HEK293 (cell line): ENCODE results near the gene ANKRD31.
A peak's percentile ranks its signal among the peaks of the same experiment; 100 is the strongest.

Experiments
- BCL11B ChIP-seq: fragments of 450-650 bp; formaldehyde crosslinking; IDR thresholded peaks from 2 replicates; pipeline ENCODE4 v1.5.1; 2016; ENCODE audit warnings: low read depth, missing biosample characterization, missing genetic modification characterization
- IKZF3 ChIP-seq: fragments of 450-650 bp; IDR thresholded peaks from 2 replicates; pipeline ENCODE4 v1.5.0; 2018; ENCODE audit warnings: missing biosample characterization, mild to moderate bottlenecking, missing genetic modification characterization, moderate library complexity
- MZF1 ChIP-seq: fragments of 450-650 bp; formaldehyde crosslinking; IDR thresholded peaks from 2 replicates; pipeline ENCODE4 v1.5.1; 2017; ENCODE audit warnings: missing biosample characterization, missing genetic modification characterization, borderline replicate concordance
- PBX3 ChIP-seq: sonication (generic); formaldehyde crosslinking; IDR thresholded peaks from 2 replicates; pipeline ENCODE4 v1.8.1; 2022; ENCODE audit warnings: mild to moderate bottlenecking, moderate library complexity, missing genetic modification reagents
- SCRT2 ChIP-seq: fragments of 450-650 bp; formaldehyde crosslinking; IDR thresholded peaks from 2 replicates; pipeline ENCODE4 v1.5.1; 2016; ENCODE audit warnings: missing biosample characterization, missing genetic modification characterization
- SP3 ChIP-seq: fragments of 450-650 bp; formaldehyde crosslinking; IDR thresholded peaks from 2 replicates; pipeline ENCODE4 v1.5.1; 2016; ENCODE audit warnings: missing biosample characterization, missing genetic modification characterization
- SP7 ChIP-seq: fragments of 450-650 bp; formaldehyde crosslinking; IDR thresholded peaks from 2 replicates; pipeline ENCODE4 v1.5.1; 2016; ENCODE audit warnings: missing biosample characterization, missing genetic modification characterization
- YY1 ChIP-seq: fragments of 450-650 bp; formaldehyde crosslinking; IDR thresholded peaks from 2 replicates; pipeline ENCODE4 v1.5.1; 2018; ENCODE audit warnings: missing biosample characterization, missing genetic modification characterization
- ZBTB20 ChIP-seq: fragments of 450-650 bp; formaldehyde crosslinking; IDR thresholded peaks from 2 replicates; pipeline ENCODE4 v1.5.1; 2016; ENCODE audit warnings: missing biosample characterization, missing genetic modification characterization
- ZEB2 ChIP-seq: fragments of 450-650 bp; formaldehyde crosslinking; IDR thresholded peaks from 2 replicates; pipeline ENCODE4 v1.5.1; 2016; ENCODE audit warnings: missing biosample characterization, missing genetic modification characterization
- ZNF112 ChIP-seq: fragments of 450-650 bp; formaldehyde crosslinking; IDR thresholded peaks from 2 replicates; pipeline ENCODE4 v1.5.0; 2017; ENCODE audit warnings: missing biosample characterization, missing genetic modification characterization
- ZNF121 ChIP-seq: fragments of 450-650 bp; formaldehyde crosslinking; IDR thresholded peaks from 2 replicates; pipeline ENCODE4 v1.5.1; 2016; ENCODE audit warnings: missing biosample characterization, missing genetic modification characterization
- ZNF16 ChIP-seq: fragments of 450-650 bp; formaldehyde crosslinking; IDR thresholded peaks from 2 replicates; pipeline ENCODE4 v1.5.1; 2016; ENCODE audit warnings: low read depth, missing biosample characterization, missing genetic modification characterization
- ZNF174 ChIP-seq: fragments of 450-650 bp; formaldehyde crosslinking; IDR thresholded peaks from 2 replicates; pipeline ENCODE4 v1.5.0; 2017; ENCODE audit warnings: missing biosample characterization, mild to moderate bottlenecking, missing genetic modification characterization
- ZNF202 ChIP-seq: fragments of 450-650 bp; formaldehyde crosslinking; IDR thresholded peaks from 2 replicates; pipeline ENCODE4 v1.5.1; 2016; ENCODE audit warnings: missing biosample characterization, missing genetic modification characterization, borderline replicate concordance
- ZNF394 ChIP-seq: fragments of 450-650 bp; formaldehyde crosslinking; IDR thresholded peaks from 2 replicates; pipeline ENCODE4 v1.5.1; 2016; ENCODE audit warnings: missing biosample characterization, missing genetic modification characterization, mild to moderate bottlenecking, moderate library complexity, borderline replicate concordance
- ZNF514 ChIP-seq: fragments of 450-650 bp; formaldehyde crosslinking; IDR thresholded peaks from 2 replicates; pipeline ENCODE4 v1.5.1; 2016; ENCODE audit warnings: missing biosample characterization, missing genetic modification characterization
- ZNF521 ChIP-seq: fragments of 450-650 bp; formaldehyde crosslinking; IDR thresholded peaks from 2 replicates; pipeline ENCODE4 v1.5.1; 2017; ENCODE audit warnings: missing biosample characterization, mild to moderate bottlenecking, missing genetic modification characterization
- ZNF529 ChIP-seq: fragments of 450-650 bp; formaldehyde crosslinking; IDR thresholded peaks from 2 replicates; pipeline ENCODE4 v1.5.1; 2017; ENCODE audit warnings: missing genetic modification characterization, missing biosample characterization; ENCODE audit not compliant: insufficient replicate concordance
- ZNF560 ChIP-seq: fragments of 450-650 bp; formaldehyde crosslinking; IDR thresholded peaks from 2 replicates; pipeline ENCODE4 v1.5.1; 2017; ENCODE audit warnings: missing biosample characterization, missing genetic modification characterization, borderline replicate concordance
- ZNF596 ChIP-seq: fragments of 450-650 bp; IDR thresholded peaks from 2 replicates; pipeline ENCODE4 v1.5.0; 2018; ENCODE audit warnings: missing biosample characterization, mild to moderate bottlenecking, missing genetic modification characterization, moderate library complexity
- ZNF629 ChIP-seq: fragments of 450-650 bp; formaldehyde crosslinking; IDR thresholded peaks from 2 replicates; pipeline ENCODE4 v1.5.1; 2017; ENCODE audit warnings: missing biosample characterization, missing genetic modification characterization
- ZNF654 ChIP-seq: fragments of 450-650 bp; formaldehyde crosslinking; IDR thresholded peaks from 2 replicates; pipeline ENCODE4 v1.5.1; 2016; ENCODE audit warnings: low read depth, missing biosample characterization, missing genetic modification characterization
- ZNF660 ChIP-seq: fragments of 450-650 bp; IDR thresholded peaks from 2 replicates; pipeline ENCODE4 v1.5.1; 2018; ENCODE audit warnings: missing biosample characterization, mild to moderate bottlenecking, missing genetic modification characterization
- ZNF664 ChIP-seq: fragments of 450-650 bp; formaldehyde crosslinking; IDR thresholded peaks from 2 replicates; pipeline ENCODE4 v1.5.1; 2016; ENCODE audit warnings: missing biosample characterization, missing genetic modification characterization
- ZNF677 ChIP-seq: fragments of 450-650 bp; IDR thresholded peaks from 2 replicates; pipeline ENCODE4 v1.5.0; 2018; ENCODE audit warnings: missing biosample characterization, mild to moderate bottlenecking, missing genetic modification characterization, moderate library complexity
- ZNF777 ChIP-seq: fragments of 450-650 bp; formaldehyde crosslinking; IDR thresholded peaks from 2 replicates; pipeline ENCODE4 v1.5.1; 2017; ENCODE audit warnings: missing biosample characterization, missing genetic modification characterization, borderline replicate concordance
- ZNF837 ChIP-seq: fragments of 450-650 bp; formaldehyde crosslinking; IDR thresholded peaks from 2 replicates; pipeline ENCODE4 v1.5.1; 2016; ENCODE audit warnings: missing biosample characterization, missing genetic modification characterization
- ZSCAN16 ChIP-seq: fragments of 450-650 bp; formaldehyde crosslinking; IDR thresholded peaks from 2 replicates; pipeline ENCODE4 v1.5.1; 2016; ENCODE audit warnings: missing biosample characterization, missing genetic modification characterization
- ZSCAN23 ChIP-seq: fragments of 450-650 bp; formaldehyde crosslinking; IDR thresholded peaks from 2 replicates; pipeline ENCODE4 v1.5.1; 2016; ENCODE audit warnings: missing biosample characterization, missing genetic modification characterization
- TF ChIP-seq, protein P1 (sequence below): fragments of 450-650 bp; formaldehyde crosslinking; IDR thresholded peaks from 2 replicates; pipeline ENCODE4 v1.5.1; 2016; ENCODE audit warnings: missing biosample characterization, missing genetic modification characterization
- TF ChIP-seq, protein P2 (sequence below): fragments of 450-650 bp; formaldehyde crosslinking; IDR thresholded peaks from 2 replicates; pipeline ENCODE4 v1.5.1; 2016; ENCODE audit warnings: missing biosample characterization, missing genetic modification characterization, low read depth
- TF ChIP-seq, protein P3 (sequence below): fragments of 450-650 bp; formaldehyde crosslinking; IDR thresholded peaks from 2 replicates; pipeline ENCODE4 v1.5.1; 2017; ENCODE audit warnings: missing biosample characterization, missing genetic modification characterization

Gene ANKRD31

GRCh38 chr5:75053304-75054133 is 183.2 kb downstream of the ANKRD31 start (continued):
- TF ChIP-seq PBX3 (CRISPR knock-in tag) (no peak), ZNF174 (tag by site-specific recombination) (no peak), ZSCAN23 (no peak), ZNF16 (no peak), ZNF629 (tag by site-specific recombination) (no peak), ZNF660 (tag by site-specific recombination) (peak; percentile 73), SP7 (tag by site-specific recombination) (no peak), ZNF777 (tag by site-specific recombination) (no peak), ZNF837 (tag by site-specific recombination) (no peak), ZBTB20 (peak; percentile 81), SP3 (tag by site-specific recombination) (no peak), ZNF121 (tag by site-specific recombination) (no peak), YY1 (no peak), ZNF514 (no peak), ZNF112 (tag by site-specific recombination) (no peak), SCRT2 (tag by site-specific recombination) (no peak), IKZF3 (tag by site-specific recombination) (no peak), ZNF596 (tag by site-specific recombination) (no peak), MZF1 (tag by site-specific recombination) (no peak), ZNF677 (tag by site-specific recombination) (no peak), ZNF521 (tag by site-specific recombination) (no peak), ZSCAN16 (tag by site-specific recombination) (no peak), ZNF664 (tag by site-specific recombination) (no peak), ZNF654 (no peak), ZNF202 (tag by site-specific recombination) (no peak), ZNF560 (no peak), ZEB2 (peak; percentile 22; the same call in 1 of the 2 replicates), ZNF394 (tag by site-specific recombination) (no peak), ZNF529 (no peak), BCL11B (no peak)
- TF ChIP-seq, protein P1, sequence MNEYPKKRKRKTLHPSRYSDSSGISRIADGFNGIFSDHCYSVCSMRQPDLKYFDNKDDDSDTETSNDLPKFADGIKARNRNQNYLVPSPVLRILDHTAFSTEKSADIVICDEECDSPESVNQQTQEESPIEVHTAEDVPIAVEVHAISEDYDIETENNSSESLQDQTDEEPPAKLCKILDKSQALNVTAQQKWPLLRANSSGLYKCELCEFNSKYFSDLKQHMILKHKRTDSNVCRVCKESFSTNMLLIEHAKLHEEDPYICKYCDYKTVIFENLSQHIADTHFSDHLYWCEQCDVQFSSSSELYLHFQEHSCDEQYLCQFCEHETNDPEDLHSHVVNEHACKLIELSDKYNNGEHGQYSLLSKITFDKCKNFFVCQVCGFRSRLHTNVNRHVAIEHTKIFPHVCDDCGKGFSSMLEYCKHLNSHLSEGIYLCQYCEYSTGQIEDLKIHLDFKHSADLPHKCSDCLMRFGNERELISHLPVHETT (tag by site-specific recombination), result no peak
- TF ChIP-seq, protein P2, sequence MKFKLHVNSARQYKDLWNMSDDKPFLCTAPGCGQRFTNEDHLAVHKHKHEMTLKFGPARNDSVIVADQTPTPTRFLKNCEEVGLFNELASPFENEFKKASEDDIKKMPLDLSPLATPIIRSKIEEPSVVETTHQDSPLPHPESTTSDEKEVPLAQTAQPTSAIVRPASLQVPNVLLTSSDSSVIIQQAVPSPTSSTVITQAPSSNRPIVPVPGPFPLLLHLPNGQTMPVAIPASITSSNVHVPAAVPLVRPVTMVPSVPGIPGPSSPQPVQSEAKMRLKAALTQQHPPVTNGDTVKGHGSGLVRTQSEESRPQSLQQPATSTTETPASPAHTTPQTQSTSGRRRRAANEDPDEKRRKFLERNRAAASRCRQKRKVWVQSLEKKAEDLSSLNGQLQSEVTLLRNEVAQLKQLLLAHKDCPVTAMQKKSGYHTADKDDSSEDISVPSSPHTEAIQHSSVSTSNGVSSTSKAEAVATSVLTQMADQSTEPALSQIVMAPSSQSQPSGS, result no peak
- TF ChIP-seq, protein P3, sequence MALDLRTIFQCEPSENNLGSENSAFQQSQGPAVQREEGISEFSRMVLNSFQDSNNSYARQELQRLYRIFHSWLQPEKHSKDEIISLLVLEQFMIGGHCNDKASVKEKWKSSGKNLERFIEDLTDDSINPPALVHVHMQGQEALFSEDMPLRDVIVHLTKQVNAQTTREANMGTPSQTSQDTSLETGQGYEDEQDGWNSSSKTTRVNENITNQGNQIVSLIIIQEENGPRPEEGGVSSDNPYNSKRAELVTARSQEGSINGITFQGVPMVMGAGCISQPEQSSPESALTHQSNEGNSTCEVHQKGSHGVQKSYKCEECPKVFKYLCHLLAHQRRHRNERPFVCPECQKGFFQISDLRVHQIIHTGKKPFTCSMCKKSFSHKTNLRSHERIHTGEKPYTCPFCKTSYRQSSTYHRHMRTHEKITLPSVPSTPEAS, result no peak
